A673 (cell line): ENCODE measurements around the gene GMDS. TPM values are rescaled to one million over a fixed set of nuclear protein-coding genes. Genes with fewer than 3 reads are reported as not detected.

Source experiments
- BruUV-seq: library from RNA; stranded (reverse); fragments of 400-500 nt; replicated peaks from 2 replicates; lab custom pipeline; 2021; lab: Mats Ljungman, UMichigan
- CTCF ChIA-PET: fragments of 300-600 bp; sonication (Branson Sonifier 250); formaldehyde crosslinking; loops from one replicate; lab custom pipeline; 2022; ENCODE audit warnings: antibody characterized with exemption; lab: Charles Lee
- POLR2A ChIA-PET: fragments of 300-600 bp; sonication (Branson Sonifier 250); formaldehyde crosslinking; loops from one replicate; lab custom pipeline; 2022; ENCODE audit warnings: antibody characterized with exemption; ENCODE audit not compliant: low non-redundant PET; lab: Charles Lee
- DNase-seq: peaks from one replicate; pipeline ENCODE4 v3.0.0-alpha.2; 2015; ENCODE audit warnings: low spot score
- H3K27ac ChIP-seq: fragments of 200-600 bp; sonication (generic); 2 replicates; pipeline ENCODE4 v1.5.1; 2016; ENCODE audit warnings: mixed run types, low read depth, mild to moderate bottlenecking, mixed read lengths, antibody characterized with exemption, low read length; ENCODE audit not compliant: poor library complexity, severe bottlenecking
- H3K27me3 ChIP-seq: fragments of 200-600 bp; sonication (generic); replicated peaks from 2 replicates; pipeline ENCODE4 v1.6.1; 2017; ENCODE audit warnings: mixed run types, low read depth, mild to moderate bottlenecking, mixed read lengths, antibody characterized with exemption, low read length; ENCODE audit not compliant: insufficient read depth, poor library complexity
- H3K36me3 ChIP-seq: fragments of 200-600 bp; sonication (generic); 2 replicates; pipeline ENCODE4 v1.6.1; 2016; ENCODE audit warnings: mixed run types, mild to moderate bottlenecking, mixed read lengths, antibody characterized with exemption, low read length; ENCODE audit not compliant: insufficient read depth, poor library complexity, severe bottlenecking
- H3K4me1 ChIP-seq: fragments of 200-600 bp; sonication (generic); 2 replicates; pipeline ENCODE4 v1.6.1; 2017; ENCODE audit warnings: mixed run types, mild to moderate bottlenecking, mixed read lengths, antibody characterized with exemption, low read length; ENCODE audit not compliant: insufficient read depth, poor library complexity, severe bottlenecking
- H3K4me3 ChIP-seq: fragments of 200-600 bp; sonication (generic); 2 replicates; pipeline ENCODE4 v1.5.1; 2016; ENCODE audit warnings: low read depth, mixed run types, mild to moderate bottlenecking, mixed read lengths, low read length; ENCODE audit not compliant: poor library complexity, severe bottlenecking
- H3K9me3 ChIP-seq: fragments of 200-600 bp; sonication (generic); 2 replicates; pipeline ENCODE4 v1.6.1; 2016; ENCODE audit warnings: mixed run types, low read depth, mild to moderate bottlenecking, mixed read lengths, antibody characterized with exemption, low read length; ENCODE audit not compliant: poor library complexity, severe bottlenecking
- EZH2 ChIP-seq: fragments of 200-600 bp; sonication (generic); IDR thresholded peaks from 2 replicates; pipeline ENCODE4 v1.6.1; 2017; ENCODE audit warnings: borderline replicate concordance, low read depth, mild to moderate bottlenecking, mixed read lengths, antibody characterized with exemption, low read length; ENCODE audit not compliant: poor library complexity, severe bottlenecking
- intact Hi-C: fragments of 100-400 bp; cut with micrococcal nuclease; formaldehyde crosslinking; loops from one replicate; pipeline ENCODE4 v1.10.0; 2022; ENCODE audit not compliant: unreplicated experiment
- total RNA-seq: library from RNA; stranded (reverse); gene quantifications from 2 replicates; pipeline ENCODE4 v1.2.3, GENCODE V29; 2021
- TF ChIP-seq, protein P1 (sequence below): fragments of 300-800, 200-600 bp; sonication (generic); conservative IDR thresholded peaks from 2 replicates; pipeline ENCODE4 v1.5.1; 2017; ENCODE audit warnings: low read depth, mild to moderate bottlenecking, antibody characterized with exemption, low read length, moderate library complexity, mixed read lengths

GMDS gene
- total RNA-seq, 1 experiment from 2014 or later, result 15.2 TPM

DNA sequence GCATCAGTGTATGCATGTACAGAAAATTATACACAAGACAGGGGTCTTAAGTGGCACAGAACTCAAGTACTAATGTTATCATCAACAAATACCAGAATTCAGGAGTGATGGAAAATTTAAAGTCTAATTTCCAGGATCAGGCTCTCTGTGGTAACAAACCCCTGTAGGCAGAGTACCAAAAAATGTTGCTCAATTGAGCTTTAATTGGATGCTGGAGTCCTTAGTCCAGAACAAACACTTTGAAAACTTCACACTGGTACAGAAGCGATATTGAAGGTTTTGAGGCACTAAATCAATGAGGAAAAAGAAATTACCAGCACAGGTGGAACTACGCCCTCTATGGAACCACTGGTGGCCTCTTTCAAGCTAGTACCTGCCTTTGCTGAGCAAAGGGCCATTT lies 522.6 kb downstream of the GMDS start:
- ChIA-PET POLR2A (no interaction called here), CTCF (interaction anchor here (0.7 kb wide), 1 partner anchor 693 kb away, joined by 3 read pairs; no protein-coding TSS in a partner anchor)
- TF ChIP-seq, protein P1, sequence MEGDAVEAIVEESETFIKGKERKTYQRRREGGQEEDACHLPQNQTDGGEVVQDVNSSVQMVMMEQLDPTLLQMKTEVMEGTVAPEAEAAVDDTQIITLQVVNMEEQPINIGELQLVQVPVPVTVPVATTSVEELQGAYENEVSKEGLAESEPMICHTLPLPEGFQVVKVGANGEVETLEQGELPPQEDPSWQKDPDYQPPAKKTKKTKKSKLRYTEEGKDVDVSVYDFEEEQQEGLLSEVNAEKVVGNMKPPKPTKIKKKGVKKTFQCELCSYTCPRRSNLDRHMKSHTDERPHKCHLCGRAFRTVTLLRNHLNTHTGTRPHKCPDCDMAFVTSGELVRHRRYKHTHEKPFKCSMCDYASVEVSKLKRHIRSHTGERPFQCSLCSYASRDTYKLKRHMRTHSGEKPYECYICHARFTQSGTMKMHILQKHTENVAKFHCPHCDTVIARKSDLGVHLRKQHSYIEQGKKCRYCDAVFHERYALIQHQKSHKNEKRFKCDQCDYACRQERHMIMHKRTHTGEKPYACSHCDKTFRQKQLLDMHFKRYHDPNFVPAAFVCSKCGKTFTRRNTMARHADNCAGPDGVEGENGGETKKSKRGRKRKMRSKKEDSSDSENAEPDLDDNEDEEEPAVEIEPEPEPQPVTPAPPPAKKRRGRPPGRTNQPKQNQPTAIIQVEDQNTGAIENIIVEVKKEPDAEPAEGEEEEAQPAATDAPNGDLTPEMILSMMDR, result no peak
- no peak for TF ChIP-seq EZH2
- no peak overlapping the region for H3K27ac ChIP-seq
- H3K4me1 ChIP-seq, result no peaks in the 10 kb centered on the region
- no peaks in the 10 kb centered on the region for H3K36me3 ChIP-seq
- no peak for DNase-seq
- no TSS peak for BruUV-seq
- no peaks in the 10 kb centered on the region for H3K9me3 ChIP-seq
- H3K27me3 ChIP-seq, result no peaks in the 10 kb centered on the region
- intact Hi-C loops, result no loop called here
- no peak overlapping the region for H3K4me3 ChIP-seq

DNA sequence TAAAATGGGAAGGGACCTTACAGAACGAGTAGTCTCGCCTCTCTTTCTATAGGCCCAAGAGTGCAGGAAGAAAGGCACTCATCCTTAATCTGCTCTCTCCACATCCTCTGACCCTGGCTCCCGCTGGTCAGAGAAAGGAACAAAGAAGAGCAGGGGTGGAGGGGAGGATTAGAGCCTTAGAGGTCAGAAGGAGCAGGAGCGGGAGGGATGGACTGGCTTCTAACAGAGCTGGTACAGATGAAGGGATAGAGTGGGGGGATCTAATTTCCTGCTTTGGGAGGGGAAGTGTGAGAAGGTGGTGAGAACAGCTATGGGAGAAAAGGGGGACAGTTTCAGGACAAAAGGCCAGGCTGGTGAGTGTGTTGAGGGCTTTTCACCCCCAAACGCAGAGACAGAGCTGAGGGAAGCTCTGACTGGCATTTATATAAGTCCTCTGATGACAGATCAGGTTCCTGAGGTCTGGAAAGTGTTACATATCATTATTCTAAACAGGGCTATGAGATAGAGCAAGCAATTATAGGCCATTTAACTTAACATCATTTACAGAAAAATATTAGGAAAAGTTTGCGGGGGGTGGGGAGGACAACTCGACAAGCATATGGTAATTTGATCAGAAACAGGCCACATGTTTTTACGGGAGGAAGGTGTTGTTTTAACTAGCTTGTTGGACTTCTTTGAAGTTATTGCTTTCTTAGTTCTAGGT lies 524.6 kb downstream of the GMDS start:
- no peak for DNase-seq
- no peaks in the 10 kb centered on the region for H3K36me3 ChIP-seq
- CTCF ChIA-PET, result no interaction called here
- TF ChIP-seq, protein P1, result no peak
- TF ChIP-seq EZH2, result no peak
- H3K4me1 ChIP-seq, result no peaks in the 10 kb centered on the region
- BruUV-seq, result no TSS peak
- intact Hi-C loops, result no loop called here
- H3K9me3 ChIP-seq, result no peaks in the 10 kb centered on the region
- no peak overlapping the region for H3K27ac ChIP-seq
- POLR2A ChIA-PET, result no interaction called here
- H3K4me3 ChIP-seq, result no peak overlapping the region
- no peaks in the 10 kb centered on the region for H3K27me3 ChIP-seq

DNA sequence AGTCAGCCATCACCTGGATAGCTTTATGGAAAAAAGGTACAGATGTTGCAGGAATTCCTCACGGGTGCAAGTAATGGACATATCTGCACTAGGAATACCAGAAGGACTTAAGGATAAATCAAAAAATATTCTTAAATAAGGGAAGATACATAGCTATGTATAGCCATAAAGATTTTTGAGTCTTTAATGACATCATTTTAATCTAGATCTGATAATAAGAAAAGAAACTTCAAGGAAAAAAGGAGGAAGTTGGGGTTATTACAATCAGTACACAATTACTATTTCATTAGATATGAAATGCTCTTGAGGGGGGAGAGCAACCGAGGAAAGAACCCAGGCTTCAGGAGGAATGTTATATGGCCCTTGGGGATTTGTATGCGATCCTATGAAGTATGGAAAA lies 525.5 kb downstream of the GMDS start:
- BruUV-seq, result no TSS peak
- ChIA-PET POLR2A (no interaction called here), CTCF (no interaction called here)
- Histone ChIP-seq H3K27ac (no peak overlapping the region), H3K9me3 (no peaks in the 10 kb centered on the region), H3K4me1 (no peaks in the 10 kb centered on the region), H3K27me3 (no peaks in the 10 kb centered on the region), H3K4me3 (no peak overlapping the region), H3K36me3 (no peaks in the 10 kb centered on the region)
- intact Hi-C loops, result no loop called here
- DNase-seq, result no peak
- TF ChIP-seq, protein P1, result no peak
- no peak for TF ChIP-seq EZH2
